GM21529 (cell line): Measurements from ENCODE around the gene ROGDI.
A peak's percentile ranks its signal among the peaks of the same experiment; 100 is the strongest.

Source experiments
- ATAC-seq: cut with Tn5 transposase; IDR thresholded peaks from one replicate; pipeline ENCODE4 v1.9.1; 2021; ENCODE audit not compliant: unreplicated experiment

ROGDI gene, protein sequence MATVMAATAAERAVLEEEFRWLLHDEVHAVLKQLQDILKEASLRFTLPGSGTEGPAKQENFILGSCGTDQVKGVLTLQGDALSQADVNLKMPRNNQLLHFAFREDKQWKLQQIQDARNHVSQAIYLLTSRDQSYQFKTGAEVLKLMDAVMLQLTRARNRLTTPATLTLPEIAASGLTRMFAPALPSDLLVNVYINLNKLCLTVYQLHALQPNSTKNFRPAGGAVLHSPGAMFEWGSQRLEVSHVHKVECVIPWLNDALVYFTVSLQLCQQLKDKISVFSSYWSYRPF

DNA sequence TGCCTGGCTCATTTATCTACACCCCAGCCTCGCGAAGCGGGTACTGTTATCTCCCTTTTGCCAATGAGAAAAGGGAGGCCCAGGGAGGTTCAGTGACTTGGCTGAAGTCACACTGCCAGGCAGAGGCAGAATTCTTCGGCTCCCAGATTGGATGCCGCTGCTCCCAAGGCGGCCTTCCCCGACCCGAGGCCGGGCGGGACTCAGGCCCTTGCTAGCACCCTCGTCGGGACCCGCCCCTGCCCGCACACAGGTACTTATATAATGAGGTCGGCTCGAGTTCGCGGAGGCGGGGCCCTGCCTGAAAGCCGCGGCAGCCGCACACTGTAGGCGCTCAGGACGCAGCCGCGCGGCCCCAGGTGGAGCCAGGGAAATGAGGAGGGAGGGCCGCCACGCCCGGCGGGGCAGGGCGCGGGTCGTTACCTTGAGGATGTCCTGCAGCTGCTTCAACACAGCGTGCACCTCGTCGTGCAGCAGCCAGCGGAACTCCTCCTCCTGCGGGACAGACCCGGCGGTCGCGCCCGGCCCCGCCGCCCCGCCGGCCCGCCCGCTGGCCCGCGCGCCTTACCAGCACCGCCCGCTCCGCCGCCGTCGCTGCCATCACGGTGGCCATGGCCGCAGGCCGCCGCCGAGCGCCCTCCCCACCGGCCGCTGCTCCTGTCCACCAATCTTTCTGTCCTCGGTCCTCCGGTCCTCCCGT is at the start of gene ROGDI:
TSS of gene ROGDI (minus strand) at position 672 of the 697 bp plus-strand sequence. CDS start at position 610, 62 bp downstream.
- ATAC-seq: peak; percentile 63

DNA sequence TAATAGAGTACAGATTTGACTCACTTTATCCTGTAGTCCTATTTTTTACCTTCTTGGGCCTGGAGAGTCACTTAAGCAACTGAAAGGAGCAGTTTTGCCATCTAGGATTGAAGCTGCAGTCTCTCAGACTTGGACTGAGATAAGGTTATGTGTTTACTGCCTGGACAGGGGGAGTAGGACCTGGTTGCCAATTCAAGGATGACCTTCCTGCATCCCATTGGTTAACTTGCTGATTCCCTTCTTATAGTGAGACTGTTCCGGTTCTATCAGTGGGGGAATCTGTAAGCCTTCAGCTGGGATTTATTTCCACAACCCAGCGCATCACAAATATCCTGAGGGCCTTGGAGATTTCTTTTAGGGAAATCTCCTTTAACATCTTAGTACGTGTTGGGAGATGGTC is 47.8 kb upstream of the ROGDI start:
- ATAC-seq: no peak

DNA sequence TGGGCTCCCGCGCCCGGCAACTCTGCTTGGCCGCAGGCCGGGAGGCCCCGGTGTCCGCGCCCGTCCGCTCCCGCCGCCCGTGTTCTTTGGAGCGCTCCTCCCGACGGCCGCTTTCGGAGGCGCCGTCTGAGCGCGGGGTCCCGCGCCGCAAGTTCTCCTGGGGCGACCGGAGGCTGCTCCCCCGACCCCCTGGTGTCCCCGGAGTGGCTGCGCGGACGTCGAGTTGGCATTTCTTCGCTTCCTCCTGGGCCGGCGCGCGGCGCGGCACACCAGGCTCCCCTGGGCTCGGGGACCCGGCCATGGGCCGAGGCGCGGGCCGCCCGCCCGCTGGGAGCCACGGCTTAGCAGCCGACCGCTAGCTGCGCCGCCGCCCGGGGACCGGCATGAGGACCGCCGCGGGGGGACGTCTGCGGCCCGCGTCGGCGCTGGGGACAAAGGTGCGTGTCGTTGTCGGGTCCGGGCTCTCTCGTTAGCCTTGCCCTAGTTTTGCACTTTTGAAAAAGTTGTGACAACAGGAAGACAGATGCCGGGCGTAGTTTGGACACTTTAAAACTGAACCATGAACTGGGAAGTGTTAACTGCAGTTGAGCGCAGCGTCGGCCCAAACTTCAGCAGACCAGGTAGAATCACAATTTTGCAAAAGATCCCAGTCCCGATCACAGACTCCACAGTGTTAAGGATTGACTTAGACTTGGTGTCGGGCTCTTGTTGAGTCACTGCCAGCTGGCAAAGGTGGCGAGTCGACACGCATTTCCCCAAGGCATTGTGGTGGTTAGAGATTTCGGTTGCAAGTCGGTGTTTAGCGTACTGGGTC is 45.5 kb upstream of the ROGDI start:
- ATAC-seq: peak; percentile 23

DNA sequence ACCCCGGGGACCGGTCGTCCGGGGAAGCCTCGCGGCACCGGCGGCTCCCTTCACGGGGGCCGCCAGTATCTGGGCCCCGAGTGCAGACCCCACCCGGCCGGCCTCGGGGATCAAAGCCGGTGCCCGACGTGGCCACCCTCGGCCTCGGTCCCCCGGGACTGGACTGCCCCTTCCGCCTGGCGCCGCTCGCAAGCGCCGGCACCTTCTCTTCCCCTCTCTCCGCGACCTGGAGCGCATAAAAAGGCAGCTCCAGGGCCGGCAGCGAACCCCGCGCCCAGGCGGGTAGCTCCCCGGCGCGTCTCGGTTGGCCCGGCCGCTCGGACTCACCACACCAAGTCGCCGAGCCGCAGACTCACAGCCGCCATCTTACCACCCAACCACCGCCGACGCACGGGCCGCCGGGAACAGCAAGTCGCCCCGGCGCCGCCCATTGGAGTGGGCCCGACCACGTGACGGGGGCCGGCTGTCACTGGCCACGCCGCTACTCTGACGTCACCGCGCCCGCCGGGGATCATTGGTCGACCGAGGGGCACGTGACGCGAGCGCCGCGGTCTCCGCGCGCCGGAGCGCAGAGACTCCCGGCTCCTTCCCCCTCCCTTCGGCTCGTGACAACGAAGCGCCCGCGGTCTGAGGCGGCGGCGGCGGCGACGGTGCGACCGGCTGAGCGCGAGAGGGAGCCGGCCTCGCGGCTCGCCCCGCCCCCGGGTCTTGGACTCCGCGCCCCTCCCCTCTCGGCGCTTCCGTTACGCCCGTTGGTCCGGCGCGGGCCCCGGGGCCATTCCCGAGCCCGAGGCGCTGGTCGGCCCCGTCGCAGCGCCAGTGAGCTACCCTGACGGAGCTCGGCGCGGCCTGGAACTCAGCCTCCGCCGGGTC is 44.7 kb upstream of the ROGDI start, which contains the start of the genes GLYR1 and UBN1:
TSS of gene GLYR1 (minus strand) at position 388 of the 873 bp plus-strand sequence. CDS start at position 365, 23 bp downstream.
TSS of gene UBN1 (plus strand) at position 581 of the 873 bp plus-strand sequence. CDS start 5,437 bp downstream, outside the sequence.
- ATAC-seq: peak; percentile 81

DNA sequence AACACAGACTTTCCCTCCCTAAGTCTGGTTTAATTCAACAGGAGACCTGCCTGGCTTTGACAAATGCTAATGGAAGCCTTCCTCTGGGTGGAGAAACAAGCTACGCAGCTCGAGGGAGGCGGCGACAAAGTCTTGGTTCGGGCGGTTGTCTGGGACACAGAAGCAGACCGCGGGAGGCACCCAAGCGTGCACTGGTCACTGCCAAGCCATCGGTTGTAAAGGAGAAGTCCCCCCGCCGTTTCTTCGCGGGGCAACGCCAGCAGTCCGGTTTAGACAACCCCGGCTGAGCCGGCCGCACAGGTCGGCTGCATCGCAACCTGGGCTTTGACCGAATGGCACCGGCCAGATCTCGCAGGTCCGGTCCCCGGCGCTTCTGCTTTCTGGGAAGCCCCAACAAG is 44.1 kb upstream of the ROGDI start:
- peak; percentile 25 for ATAC-seq

DNA sequence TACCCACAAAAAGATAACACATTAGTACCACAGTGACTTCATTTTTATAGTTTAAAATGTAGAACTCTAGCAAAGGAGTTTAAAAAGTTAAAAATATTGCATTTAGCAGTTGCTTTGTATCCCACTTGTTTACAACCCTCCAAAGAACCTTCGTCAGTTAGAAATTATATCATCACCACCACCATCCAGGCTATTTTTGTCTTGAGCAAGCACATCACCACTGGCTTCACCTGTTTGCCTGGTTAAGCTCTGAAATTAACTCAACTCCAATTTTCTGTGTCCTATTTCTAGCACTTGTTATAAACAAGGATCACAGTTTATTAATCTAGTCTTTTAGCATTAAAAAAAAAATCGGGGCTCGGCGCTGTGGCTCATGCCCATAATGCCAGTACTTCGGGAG is 38.6 kb upstream of the ROGDI start:
- no peak for ATAC-seq

DNA sequence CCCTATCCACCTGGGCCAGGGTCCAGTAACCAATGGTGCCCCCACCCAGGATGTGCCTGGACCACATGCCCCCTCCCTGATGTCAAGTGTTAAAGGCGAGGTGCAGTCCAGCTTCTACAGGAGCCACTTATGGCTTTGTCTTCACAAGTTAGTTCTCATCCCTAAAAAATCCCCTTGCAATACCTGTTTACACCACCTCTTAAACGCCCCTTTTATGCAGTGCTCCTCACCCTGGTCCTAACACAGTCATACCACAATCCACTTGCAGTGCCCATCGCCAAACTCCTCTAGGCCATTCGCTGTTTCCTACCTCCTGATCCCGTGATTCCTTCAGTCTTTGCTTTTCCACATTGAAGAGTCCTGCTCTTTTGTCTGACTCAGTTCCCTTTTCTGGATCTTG is 37.5 kb upstream of the ROGDI start:
- ATAC-seq: no peak

DNA sequence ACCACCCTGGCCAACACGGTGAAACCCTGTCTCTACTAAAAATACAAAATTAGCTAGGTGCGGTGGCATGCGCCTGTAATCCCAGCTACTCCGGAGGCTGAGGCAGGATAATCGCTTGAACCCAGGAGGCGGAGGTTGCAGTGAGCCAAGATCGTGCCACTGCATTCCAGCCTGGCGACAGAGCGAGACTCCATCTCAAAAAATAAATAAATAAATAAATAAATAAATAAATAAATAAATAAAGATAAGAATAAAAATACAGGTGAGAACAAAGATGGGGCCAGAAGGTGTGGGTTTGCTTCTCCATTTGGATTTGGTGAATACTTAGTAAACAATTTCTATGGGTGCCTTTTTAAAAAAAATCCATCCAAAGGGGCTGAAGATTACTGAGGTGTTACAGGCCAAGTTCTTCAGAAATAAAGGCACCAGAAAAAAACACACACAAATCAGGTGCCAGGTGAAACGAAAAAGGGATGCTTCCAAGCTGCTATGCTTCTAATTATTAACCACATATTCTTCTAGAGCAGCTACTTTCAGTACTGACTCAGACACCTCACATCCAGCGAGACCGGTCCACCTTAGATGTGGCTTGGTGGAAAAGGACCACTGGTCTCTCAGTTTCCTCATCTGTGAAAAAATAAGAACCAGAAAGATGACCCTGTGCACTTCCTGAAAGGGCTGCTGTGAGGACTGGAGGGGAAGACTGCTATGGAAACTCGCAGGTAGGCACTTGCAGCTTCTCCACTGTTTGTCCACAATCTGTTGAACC is 35.5 kb upstream of the ROGDI start:
- ATAC-seq: no peak

DNA sequence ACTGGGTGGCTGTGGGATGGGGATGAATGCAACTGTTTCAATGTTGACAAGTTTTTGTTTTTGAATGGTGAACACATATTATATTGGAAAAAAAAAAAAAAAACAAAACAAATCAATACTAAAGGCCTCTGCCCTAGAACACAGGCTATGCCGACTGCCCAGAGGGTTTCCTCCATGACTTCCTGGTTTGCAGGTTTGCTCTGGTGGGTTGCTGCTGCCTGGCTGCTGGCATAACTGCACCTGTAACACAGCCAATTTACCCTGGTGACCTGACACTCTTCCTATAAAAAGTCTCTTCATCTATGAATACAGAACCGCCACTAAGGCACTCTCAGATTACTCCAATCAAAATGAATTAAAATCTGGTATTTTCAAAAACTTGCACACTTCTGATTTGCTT is 34.3 kb upstream of the ROGDI start:
- no peak for ATAC-seq

DNA sequence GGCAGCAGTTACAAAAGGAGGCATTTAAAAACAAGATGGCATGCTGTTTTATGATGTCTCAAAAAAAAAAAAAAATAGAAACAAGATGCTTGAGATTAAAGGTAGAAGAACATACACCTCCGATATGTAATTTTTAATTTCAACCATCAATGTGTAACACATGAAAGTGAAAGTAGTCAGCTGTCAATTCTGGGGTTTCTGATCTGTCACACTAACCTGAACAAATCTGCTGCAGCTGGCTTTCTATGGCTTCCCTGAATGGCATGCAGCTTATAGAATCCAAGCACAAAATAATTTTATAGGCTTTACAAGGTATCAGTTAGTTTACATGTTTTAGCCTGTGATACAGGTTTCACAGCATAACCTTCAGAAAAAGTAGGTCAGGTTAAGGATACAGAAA is 31.2 kb upstream of the ROGDI start:
- ATAC-seq: no peak

DNA sequence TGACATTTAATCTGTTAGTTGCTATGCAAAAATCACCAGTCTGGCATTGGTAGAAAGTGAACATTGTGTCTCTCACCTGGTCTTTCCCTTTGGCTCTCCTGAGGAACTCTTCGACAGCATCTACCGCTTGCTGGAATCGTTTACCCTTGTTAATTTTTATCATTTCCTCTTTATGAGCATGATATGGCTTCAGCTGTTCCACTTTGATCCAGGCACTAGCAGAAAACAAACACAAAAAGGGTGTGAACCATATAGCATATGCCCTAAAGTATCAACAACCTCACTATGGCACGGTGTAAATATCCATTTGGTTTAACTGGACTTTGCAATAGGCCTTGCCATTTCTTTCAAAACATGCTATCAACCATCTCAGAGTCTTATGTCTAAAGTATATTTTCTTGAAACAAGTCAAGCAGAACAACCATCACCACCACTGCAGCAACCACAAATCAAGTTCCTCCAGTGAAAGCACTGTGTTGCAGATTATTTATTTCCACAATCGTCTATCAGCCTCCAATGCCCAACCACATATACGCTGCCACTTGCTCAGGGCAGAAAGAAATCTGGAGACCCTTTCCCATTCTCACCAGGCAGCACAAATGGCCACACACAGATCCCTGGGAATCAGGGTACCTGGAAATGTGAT is 30.4 kb upstream of the ROGDI start:
- no peak for ATAC-seq

DNA sequence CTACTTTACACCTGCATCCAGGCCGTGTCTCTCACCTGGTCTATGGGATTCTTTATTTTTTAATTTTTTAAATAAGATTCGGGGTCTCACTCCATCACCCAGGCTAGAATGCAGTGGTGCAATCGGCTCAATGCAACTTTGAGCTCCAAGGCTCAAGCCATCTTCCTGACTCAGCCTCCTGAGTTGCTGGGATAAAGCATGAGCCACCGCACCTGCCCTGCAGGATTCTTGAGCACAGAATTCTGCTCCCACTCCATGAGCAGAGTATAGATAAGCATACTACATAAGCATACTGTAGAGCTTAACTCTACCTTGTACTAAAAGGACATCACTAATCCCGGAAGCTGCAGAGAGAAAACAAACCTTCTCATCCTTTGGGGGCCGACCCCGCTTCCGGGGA is 29.2 kb upstream of the ROGDI start:
- ATAC-seq: no peak

DNA sequence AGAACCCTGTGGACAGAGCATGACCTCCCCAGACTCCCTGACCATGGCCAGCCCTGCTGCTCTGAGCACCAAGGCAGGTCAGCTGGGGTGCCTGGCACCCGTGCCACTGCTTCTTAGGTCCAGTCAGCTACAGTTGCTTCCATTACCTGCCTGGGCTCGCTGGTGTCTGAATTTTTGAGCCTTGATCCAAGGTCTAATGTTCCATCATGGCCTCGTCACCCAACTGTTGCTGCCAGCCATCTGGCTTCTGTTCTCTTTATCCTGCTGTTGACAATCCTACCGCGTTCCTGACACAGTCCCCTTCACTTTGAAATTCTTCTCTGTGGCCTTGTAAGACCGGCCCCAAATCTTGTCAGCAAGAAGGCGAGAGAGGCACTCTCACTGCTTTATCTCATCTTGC is 28.0 kb upstream of the ROGDI start:
- no peak for ATAC-seq

DNA sequence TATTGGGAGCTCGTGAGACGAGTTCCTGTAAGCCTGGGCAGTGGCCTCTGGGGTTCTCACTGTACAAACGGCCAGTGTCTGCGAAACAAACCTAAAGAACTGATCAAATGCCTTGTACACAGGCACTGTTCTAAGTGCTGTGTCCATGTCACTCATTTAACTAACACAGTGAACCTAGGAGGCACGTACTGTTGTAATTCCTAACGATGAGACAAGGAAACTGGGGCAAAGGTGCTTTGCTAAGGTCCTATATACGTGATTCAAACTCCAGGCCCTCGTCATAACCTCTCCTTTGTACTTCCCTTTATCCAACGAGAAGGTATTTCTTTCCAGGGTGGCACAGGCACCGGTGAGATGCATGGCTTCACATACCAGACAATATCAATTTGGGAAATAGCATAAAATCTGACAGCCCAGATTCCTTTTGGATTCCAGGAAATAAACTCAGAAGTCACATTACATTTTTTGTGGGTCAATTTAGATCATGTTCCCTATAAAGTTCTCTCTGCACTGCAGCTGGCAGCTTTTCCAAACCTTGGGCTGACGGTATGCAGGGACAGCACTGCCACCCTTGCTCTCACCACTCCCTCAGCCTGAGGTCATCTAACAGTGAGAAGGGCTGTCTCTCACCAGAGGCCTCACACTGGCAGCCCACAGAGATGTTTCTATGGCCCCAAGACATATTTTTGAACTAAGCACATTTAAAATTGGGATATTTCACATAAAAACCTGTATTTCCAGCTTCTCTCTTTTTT is 26.3 kb upstream of the ROGDI start:
- no peak for ATAC-seq

DNA sequence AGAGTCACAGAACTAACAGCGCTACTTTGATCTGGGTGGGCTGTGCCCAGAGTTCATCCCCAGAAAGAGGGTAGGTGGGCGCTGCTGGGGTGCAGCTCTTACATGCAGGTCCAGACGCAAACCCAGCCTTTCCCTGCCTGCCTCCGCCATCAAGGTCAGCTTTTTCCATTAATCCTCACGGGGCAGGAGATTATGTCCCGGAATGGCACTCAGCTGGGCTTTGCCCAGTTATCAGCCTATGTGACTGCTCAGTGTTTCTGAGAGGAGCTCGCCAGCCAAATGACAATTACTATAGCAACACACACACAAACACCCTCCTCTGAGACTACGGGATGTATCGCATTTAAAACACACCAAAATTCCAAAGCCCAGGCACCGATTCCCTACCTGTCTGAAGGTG is 24.5 kb upstream of the ROGDI start:
- ATAC-seq: no peak

DNA sequence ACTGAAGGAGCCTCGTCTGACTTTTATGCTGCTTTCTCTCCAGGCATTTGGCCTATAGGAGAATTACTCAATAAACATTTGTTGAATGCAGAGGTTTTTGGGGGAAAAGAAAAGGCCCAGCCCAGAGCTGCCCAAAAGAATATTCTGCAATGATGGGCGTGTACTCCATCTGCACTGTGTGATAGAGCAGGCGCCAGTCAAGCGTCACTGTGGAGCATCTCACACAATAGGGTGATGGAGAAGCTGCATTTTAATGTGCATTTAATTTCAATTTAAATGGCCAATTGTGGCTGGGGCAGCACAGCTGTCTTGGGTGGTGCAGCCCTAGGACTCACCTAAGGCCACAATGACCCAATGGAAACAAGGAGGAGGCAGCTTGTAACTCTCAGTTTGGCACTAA is 24.1 kb upstream of the ROGDI start:
- no peak for ATAC-seq

DNA sequence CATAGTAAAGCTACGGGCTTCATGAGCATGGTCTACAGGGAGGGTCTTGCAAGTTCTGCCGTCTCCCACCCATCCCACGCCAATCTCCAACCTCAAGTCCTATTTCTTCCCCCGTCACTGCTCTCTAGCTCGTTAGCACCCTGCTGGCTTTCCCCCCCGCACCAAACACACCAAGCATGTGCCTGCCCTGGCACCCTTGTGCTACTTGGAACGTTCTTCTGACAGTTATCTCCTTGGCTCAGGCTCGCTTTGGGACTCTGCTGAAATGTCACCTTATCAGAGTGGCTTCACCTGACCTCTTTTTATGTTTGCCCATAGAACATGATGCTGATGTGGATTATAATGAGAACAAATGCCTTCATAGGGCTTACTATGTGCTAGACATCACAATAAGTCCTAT is 22.8 kb upstream of the ROGDI start:
- ATAC-seq: no peak

DNA sequence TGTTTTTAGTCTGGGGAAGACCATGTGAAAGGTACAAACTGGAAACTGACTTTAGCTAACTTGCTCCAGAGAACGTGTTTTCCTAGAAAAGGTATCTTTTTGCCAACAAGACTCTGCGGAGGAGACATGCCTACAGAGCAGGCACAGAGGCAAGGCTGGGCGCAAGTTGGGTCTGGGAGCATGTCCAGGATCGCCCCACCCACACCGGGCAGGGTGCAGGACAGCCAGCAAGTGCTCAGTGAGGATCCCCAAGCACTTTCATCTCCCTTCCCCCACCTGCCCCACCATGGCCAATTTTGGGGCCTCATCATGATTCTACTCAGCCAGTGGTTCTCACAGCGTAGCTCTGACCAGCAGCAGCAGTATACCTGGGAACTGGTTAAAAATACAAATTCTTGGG is 18.2 kb upstream of the ROGDI start:
- ATAC-seq: no peak
